Skeletal muscle cell (primary cell): Measurements from ENCODE around the gene DRD2.

ENCODE experiments used
- DNase-seq: peaks from one replicate; pipeline ENCODE4 v3.0.0-alpha.2; 2010; ENCODE audit warnings: low read depth
- H3K4me3 ChIP-seq: 2 replicates; pipeline ENCODE4 v1.5.1; 2011; ENCODE audit warnings: low read depth, mild to moderate bottlenecking, control low read depth, low read length, moderate library complexity

Gene DRD2

DNA sequence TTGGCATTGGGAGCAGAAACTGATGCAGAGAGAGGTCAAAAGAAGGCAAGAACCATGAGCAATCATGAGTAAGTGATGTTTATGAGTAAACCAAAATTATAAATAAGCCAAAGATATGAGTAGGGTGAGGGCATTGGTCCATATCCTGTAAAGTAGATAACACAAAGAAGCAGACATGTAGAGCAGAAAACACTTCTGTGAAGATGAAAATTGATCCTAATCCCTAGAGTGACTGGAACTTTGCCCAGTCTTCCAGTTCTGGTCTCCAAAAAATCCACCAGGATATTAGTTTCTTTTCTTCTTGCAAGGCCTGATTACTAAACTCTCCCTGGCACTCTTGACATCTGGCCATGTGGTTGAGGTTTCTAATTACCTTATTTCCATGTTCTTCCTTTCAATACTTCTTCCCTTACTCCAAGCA, 13.7 kb upstream of the DRD2 start:
- DNase-seq = no peak
- H3K4me3 ChIP-seq = no peak overlapping the region

GRCh38 chr11:113487622-113488021, 12.4 kb upstream of the DRD2 start:
- no peak overlapping the region for H3K4me3 ChIP-seq
- no peak for DNase-seq

DNA sequence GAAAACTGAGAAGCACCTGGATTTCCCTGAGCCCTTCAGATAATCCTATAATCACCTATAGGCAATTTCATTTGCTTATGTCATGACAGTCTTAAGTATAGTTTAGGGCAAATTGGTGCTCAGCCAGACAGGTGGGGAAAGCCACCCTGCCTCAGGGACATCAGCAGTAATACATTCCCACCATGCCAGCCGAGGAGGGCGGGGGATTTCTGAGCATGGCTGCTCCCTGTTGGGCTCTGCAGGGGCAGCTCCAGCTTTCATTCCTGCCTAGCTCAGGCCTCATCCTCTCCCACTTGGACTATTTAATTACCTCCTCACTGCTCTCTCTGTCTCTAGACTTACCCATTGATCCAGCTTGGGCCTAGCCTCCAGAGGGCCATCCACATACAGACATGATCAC, 9.0 kb upstream of the DRD2 start:
- no peak for DNase-seq
- no peak overlapping the region for H3K4me3 ChIP-seq

GRCh38 chr11:113481672-113482071, 6.5 kb upstream of the DRD2 start:
- DNase-seq = no peak
- H3K4me3 ChIP-seq = no peak overlapping the region

DNA sequence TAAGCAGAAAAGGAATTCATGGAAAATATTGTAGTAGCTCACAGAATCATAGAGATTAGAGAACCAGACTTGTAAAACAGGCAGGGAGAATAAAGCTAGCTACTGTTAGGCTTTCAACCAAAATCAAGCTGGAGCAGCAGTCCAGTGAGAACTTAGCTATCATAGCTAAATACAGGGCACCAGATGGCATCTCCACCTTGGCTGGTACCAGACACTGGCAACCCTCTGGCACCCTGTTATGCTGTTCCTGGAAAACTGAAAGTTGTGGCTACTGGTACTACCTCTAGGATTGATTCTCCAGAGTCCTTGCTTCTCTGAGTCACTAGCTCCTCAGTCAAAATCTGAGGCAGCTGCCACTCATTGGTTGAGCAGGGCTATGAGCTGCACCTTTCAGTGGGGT, 6.0 kb upstream of the DRD2 start:
- H3K4me3 ChIP-seq = no peak overlapping the region

DNA sequence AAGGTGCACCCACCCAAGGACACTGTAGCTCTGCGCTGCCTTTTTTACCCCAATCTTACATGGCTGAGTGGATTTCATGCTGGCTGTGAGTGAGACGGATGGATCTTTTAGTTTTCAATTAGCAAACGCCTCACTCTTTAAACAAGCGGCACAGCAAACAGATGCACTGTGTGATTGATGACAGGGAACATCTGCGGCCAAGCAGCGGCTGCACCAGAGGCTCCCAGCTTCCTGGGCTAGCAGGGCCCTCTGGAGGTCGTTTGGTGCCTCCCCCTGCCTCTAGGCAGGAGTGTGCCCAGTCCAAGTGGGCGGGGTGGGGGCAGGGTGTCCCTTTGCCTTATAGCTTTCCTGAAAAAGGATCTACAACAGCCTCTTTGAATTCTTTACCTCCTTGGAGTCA, 2.1 kb upstream of the DRD2 start:
- H3K4me3 ChIP-seq = no peak overlapping the region
- no peak for DNase-seq

More for the DNA sequence above, 6.0 kb upstream of the DRD2 start:
- DNase-seq = no peak

DNA sequence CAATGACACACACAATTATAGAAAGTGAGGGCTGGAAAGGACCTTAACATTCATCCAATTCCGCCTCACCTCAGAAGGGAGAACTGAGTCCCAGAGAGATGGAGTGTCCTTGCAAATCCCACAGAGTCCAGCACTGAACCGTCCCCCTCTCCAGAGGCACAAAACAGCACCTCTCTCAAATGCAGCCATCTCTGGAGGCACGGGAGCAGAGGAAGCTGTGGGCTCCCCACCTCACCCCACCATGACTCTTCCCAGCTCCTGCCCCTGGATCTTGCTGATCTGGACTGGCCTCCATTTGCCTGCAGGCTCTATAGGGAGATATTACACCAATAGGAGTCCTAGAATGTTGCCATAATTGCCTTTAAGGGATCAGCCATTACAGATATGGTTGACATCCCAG, 1.4 kb upstream of the DRD2 start:
- no peak for DNase-seq
- H3K4me3 ChIP-seq = no peak overlapping the region

- H3K4me3 ChIP-seq = peak overlapping the region; percentile 4
- DNase-seq = peak; percentile 32
These were observed 637 bp downstream of the DRD2 start for GRCh38 chr11:113474362-113475159.

DNA sequence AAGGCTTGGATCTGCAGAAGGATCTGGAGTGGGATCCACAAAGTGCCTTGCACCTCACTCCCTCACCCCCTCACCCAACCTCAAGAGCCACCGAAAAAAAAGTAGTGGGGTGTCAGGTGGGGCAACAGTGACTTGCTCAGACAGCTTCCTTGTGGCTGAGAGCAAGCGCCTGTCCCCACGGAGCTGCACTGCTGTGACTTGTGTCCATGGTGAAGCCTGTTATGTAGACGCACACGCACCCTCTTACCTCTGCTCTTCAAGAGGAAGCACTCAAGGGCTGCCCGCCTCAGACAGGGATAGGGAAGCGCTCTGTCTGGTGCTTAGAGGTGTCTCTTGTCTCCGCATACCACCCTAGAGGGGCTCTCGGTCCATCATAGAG, 1.2 kb downstream of the DRD2 start:
- DNase-seq = no peak
- H3K4me3 ChIP-seq = no peak overlapping the region

- no peak overlapping the region for H3K4me3 ChIP-seq
- no peak for DNase-seq
These were observed 2.7 kb downstream of the DRD2 start for GRCh38 chr11:113472471-113472870.

GRCh38 chr11:113470233-113470632, 5.0 kb downstream of the DRD2 start:
- no peak overlapping the region for H3K4me3 ChIP-seq
- no peak for DNase-seq

DNA sequence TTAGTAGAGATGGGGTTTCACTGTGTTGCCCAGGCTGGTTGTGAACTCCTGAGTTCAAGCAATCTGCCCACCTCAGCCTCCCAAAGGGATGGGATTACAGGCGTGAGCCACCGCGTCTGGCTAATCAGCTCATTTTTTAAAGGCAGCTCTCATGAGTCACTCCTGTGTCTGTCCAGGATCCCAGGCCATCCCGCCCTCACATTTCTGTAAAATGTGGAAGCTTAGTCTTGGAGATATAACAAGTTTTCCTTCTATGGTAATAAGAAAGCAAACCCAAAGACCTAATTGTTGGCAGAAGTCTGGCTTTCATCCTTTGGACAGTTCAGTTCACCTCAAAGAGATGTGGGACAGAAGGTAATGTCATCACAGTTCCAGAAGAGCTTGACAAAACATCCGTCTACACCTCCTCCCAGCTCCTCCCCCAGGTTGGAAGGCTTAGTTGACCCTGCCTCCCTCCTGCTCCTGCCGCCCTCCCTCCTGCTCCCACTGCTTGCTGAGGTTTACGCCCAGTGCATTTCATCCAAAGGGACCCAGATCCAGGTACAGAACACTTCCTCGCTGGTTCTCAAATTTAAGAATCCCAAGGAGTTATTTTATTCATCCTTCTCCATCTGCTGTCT, 6.4 kb downstream of the DRD2 start:
- DNase-seq = no peak
- no peak overlapping the region for H3K4me3 ChIP-seq

- no peak for DNase-seq
- H3K4me3 ChIP-seq = no peak overlapping the region
These were observed 7.7 kb downstream of the DRD2 start for GRCh38 chr11:113467545-113467944.

DNA sequence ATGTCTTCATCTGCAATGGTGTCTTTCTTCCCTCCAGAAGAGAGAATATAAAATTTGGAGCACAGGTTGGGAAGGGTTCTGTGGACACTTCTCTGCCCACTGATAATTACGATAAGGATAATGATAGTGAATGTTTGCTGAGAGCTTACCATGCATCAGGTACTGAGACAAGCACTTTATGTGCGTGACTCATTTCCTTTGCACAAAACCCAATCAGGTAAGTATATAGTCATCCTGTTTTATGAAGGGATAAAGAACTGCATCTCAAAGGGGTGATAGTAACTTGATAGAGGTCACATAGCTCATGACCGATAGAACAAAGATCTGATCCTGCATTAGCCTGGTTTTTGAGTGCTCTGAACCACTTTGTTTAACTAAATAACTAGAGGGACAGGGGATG, 9.4 kb downstream of the DRD2 start:
- DNase-seq = no peak
- no peak overlapping the region for H3K4me3 ChIP-seq

GRCh38 chr11:113464416-113464815, 10.8 kb downstream of the DRD2 start:
- DNase-seq = no peak
- no peak overlapping the region for H3K4me3 ChIP-seq

DNA sequence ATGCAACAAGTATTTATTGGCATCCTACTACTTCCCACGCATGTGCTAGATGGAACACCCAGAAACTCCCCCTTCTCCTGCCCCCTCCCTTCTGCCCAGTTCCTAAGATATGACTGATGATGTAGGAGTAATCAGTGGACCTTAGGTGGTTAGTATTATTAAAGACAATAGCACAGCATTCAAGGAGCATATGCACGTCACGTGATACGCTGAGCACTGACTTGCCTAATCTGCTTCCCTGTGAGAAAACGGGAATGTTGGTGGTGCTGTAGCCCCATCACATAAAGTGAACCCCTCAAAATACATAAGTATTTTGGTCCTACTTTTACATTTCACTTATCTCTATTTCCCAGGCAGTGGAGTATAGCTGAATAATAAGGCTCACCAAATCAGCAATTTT, 12.4 kb downstream of the DRD2 start:
- DNase-seq = no peak
- no peak overlapping the region for H3K4me3 ChIP-seq

DNA sequence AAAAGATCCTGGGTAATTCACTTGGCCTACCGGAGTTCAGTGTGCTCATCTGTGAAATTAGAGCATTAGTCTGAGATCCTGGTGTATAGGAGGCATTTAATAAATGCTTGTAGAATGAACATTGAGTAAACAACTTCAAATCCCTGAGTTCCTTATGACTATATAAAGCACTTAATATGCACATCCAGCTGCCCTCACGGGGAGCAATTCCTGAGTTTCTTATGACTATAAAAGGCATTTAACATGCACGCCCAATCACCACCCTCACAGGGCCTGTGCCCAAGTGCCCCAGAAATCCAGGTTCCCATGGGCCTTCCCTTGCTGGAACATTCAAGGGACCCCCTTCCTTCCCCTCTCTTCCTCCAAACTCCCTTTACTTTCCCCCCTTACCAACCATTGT, 13.6 kb downstream of the DRD2 start:
- no peak overlapping the region for H3K4me3 ChIP-seq
- DNase-seq = no peak

DNA sequence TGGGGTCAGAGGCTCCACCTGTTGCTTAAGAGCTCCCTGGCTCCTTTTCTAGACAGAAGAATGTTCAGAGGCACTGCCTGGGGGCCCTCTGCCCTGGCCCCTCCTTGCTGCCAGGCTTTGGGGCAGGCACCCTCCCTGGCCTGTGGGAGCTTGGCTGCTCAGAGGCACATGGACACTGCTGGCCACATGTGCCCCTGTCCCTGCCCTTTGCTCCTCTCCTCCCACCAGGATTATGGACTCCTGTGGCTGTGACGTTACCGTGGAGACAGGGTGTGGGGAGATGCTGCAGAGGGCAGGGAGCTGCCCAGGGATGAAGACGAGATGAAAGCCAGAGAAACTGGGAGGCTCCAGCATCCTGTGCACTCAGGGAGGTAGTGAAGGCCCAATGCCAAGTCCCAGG, 14.7 kb downstream of the DRD2 start:
- H3K4me3 ChIP-seq = no peak overlapping the region
- no peak for DNase-seq

- no peak for DNase-seq
- no peak overlapping the region for H3K4me3 ChIP-seq
These were observed 17.0 kb downstream of the DRD2 start for GRCh38 chr11:113458189-113458588.

DNA sequence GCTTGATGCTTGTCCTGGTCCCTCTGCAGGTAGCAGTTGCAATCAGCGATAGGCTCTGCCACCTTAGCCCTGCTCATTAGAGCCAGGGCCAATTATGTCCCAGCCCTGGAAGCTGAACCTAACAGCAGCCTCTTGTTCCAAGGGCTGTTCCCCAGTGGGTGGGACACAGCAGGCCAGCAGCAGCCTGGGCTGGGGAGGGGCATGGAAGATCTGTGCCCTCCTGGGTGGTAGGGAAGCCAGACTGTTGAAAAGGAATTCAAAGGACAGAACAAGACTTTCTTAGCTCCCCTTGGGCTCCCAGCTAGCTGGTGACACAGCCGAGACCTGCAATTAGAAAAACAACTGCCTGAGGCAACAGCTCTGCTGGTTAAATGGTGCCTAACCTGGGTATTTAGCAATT, 17.4 kb downstream of the DRD2 start:
- no peak for DNase-seq
- H3K4me3 ChIP-seq = no peak overlapping the region

GRCh38 chr11:113454455-113454854, 20.7 kb downstream of the DRD2 start:
- DNase-seq = no peak
- H3K4me3 ChIP-seq = no peak overlapping the region
